Activated T-helper 1 cell treated with anti-CD3 and anti-CD28 coated beads, Interleukin-12 subunit alpha, Interleukin-12 subunit beta, Interleukin-2, Interleukin-4 antibody, amounts not matched to agents 30 ng/mL and 10 ng/mL and 1 ng/mL, durations not matched to agents 14 hours and 24 hours and 36 hours (primary cell): ENCODE results near the gene TCF4. TPM values are rescaled to one million over a fixed set of nuclear protein-coding genes. Genes with fewer than 3 reads are reported as not detected.

Source experiments
- DNase-seq: peaks from one replicate; pipeline ENCODE4 v3.0.0; 2021; ENCODE audit warnings: low spot score
- H3K27ac Mint-ChIP-seq: one replicate; pipeline ENCODE4 v1.8.0; 2021; ENCODE audit warnings: mild to moderate bottlenecking, mixed read lengths
- H3K27me3 Mint-ChIP-seq: one replicate; pipeline ENCODE4 v1.8.0; 2022; ENCODE audit warnings: mild to moderate bottlenecking, moderate library complexity, mixed read lengths; ENCODE audit not compliant: insufficient read depth
- H3K36me3 Mint-ChIP-seq: one replicate; pipeline ENCODE4 v1.8.0; 2021; ENCODE audit warnings: low read depth, mixed read lengths
- H3K4me1 Mint-ChIP-seq: one replicate; pipeline ENCODE4 v1.8.0; 2021; ENCODE audit warnings: low read depth, mixed read lengths
- H3K4me3 Mint-ChIP-seq: one replicate; pipeline ENCODE4 v1.8.0; 2021; ENCODE audit warnings: mild to moderate bottlenecking, moderate library complexity, mixed read lengths
- H3K9me3 Mint-ChIP-seq: one replicate; pipeline ENCODE4 v1.8.0; 2021; ENCODE audit warnings: mixed read lengths
- intact Hi-C: fragments of 100-400 bp; cut with micrococcal nuclease; formaldehyde crosslinking; loops from one replicate; pipeline ENCODE4 v1.15.1; 2024
- total RNA-seq: library from RNA; stranded (reverse); gene quantifications from 2 replicates; pipeline ENCODE4 v1.2.3, GENCODE V29; 2022

TCF4 gene
- total RNA-seq, 1 donor from 2014 or later = 1.8 TPM

- H3K9me3 Mint-ChIP-seq = no peaks in the 10 kb centered on the region
- H3K4me1 Mint-ChIP-seq = no peaks in the 10 kb centered on the region
- H3K4me3 Mint-ChIP-seq = no peak overlapping the region
- no peak overlapping the region for H3K27ac Mint-ChIP-seq
- no peaks in the 10 kb centered on the region for H3K36me3 Mint-ChIP-seq
- no peak for DNase-seq
- no peaks in the 10 kb centered on the region for H3K27me3 Mint-ChIP-seq
- intact Hi-C loops = no loop called here
Observed at GRCh38 chr18:55550471-55550870, 37.5 kb downstream of the TCF4 start.

- Mint-ChIP-seq H3K4me1 (no peaks in the 10 kb centered on the region), H3K4me3 (no peak overlapping the region), H3K27ac (no peak overlapping the region), H3K27me3 (no peaks in the 10 kb centered on the region), H3K36me3 (no peaks in the 10 kb centered on the region), H3K9me3 (no peaks in the 10 kb centered on the region)
- no peak for DNase-seq
- intact Hi-C loops = no loop called here
Observed at GRCh38 chr18:55549474-55550104, 38.4 kb downstream of the TCF4 start.

DNA sequence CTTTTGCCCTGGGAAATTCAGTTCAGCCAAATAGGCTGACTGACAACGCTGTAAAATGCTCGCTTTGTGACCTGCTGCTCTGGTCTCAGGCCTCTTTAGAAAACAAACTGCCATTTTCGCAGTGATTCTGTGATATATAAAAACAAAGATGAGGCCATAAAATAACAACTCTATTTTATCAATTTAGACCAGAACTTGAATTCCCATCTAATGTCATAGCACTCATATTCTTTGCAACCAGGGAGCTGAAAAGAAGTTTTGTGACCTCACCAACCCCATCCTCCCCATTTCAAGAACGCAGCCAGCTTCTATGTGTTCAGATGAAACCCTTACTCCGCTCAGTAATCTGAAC is 40.3 kb downstream of the TCF4 start:
- Mint-ChIP-seq H3K27me3 (no peaks in the 10 kb centered on the region), H3K4me3 (no peak overlapping the region), H3K36me3 (no peaks in the 10 kb centered on the region), H3K27ac (no peak overlapping the region), H3K9me3 (no peaks in the 10 kb centered on the region), H3K4me1 (no peaks in the 10 kb centered on the region)
- intact Hi-C loops = no loop called here
- DNase-seq = no peak

DNA sequence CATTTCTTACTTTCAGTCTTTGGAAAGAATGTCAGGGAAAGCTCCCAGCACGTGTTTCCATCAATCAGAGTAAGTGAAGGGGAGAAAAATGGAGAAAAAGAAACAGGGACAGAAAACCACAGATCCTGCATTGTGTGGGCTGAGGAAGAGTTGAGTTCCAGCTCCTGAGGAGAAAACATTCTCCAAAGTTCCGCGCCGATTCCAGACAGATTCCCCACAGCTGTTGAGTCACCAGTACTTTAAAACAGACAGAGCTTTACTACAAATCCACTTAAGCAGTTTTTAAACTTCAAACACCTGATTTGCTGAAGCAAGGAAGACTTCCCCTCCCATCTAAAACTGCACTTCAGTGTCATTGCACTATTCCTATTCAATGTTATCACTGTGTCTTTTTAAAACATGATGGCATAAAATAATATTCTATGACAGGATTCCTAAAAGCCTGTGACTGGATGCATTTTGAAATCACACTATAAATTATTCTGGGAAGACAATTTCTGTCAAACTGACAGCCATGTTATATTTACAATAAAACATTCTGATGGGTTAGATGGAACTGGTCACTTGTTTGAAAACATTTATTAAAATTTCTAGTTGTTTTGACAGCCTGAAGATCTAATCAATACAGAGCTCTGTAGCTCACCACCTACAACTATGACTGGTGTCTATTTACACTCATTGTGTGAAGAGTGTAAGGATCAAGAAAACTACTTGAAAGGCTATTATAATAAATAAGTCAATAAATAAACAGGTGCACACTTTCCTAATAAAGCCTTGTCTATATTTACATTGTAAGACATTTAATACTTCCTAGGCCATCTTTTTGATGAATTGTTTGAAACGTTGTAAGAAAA is 40.9 kb downstream of the TCF4 start:
- Mint-ChIP-seq H3K9me3 (no peaks in the 10 kb centered on the region), H3K4me1 (no peaks in the 10 kb centered on the region), H3K27ac (no peak overlapping the region), H3K36me3 (no peaks in the 10 kb centered on the region), H3K4me3 (no peak overlapping the region), H3K27me3 (no peaks in the 10 kb centered on the region)
- DNase-seq = no peak
- intact Hi-C loops = no loop called here

- Mint-ChIP-seq H3K9me3 (no peaks in the 10 kb centered on the region), H3K36me3 (no peaks in the 10 kb centered on the region), H3K27ac (no peak overlapping the region), H3K4me3 (no peak overlapping the region), H3K4me1 (no peaks in the 10 kb centered on the region), H3K27me3 (peaks cover 3% of the 10 kb centered on the region)
- no peak for DNase-seq
- intact Hi-C loops = no loop called here
Observed at GRCh38 chr18:55544014-55544413, 44.0 kb downstream of the TCF4 start.

GRCh38 chr18:55543130-55543704 is 44.8 kb downstream of the TCF4 start:
- Mint-ChIP-seq H3K4me1 (no peaks in the 10 kb centered on the region), H3K36me3 (no peaks in the 10 kb centered on the region), H3K9me3 (no peaks in the 10 kb centered on the region), H3K27me3 (peaks cover 3% of the 10 kb centered on the region), H3K27ac (no peak overlapping the region), H3K4me3 (no peak overlapping the region)
- DNase-seq = no peak
- intact Hi-C loops = no loop called here

DNA sequence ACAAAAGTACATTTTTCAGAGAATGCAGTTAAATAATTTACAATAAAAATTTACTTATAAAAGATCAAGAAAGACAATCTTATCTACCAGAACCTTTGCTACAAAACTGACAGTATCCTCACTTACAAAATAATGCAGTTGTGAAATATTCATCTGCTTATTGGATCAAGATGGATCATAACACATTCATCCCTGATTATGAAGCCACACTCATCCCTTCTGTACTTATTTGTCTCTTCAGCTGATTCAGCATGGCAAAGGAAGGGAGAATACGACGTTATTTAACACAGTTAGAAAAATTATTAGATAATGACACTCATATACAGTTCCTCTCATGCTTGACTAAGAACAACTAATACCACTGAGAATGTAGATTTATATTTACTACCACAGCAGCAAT is 46.4 kb downstream of the TCF4 start:
- peaks cover 3% of the 10 kb centered on the region for H3K27me3 Mint-ChIP-seq
- no peak overlapping the region for H3K4me3 Mint-ChIP-seq
- intact Hi-C loops = no loop called here
- DNase-seq = no peak
- no peaks in the 10 kb centered on the region for H3K9me3 Mint-ChIP-seq
- H3K36me3 Mint-ChIP-seq = no peaks in the 10 kb centered on the region
- no peaks in the 10 kb centered on the region for H3K4me1 Mint-ChIP-seq
- no peak overlapping the region for H3K27ac Mint-ChIP-seq

GRCh38 chr18:55539240-55539639 is 48.8 kb downstream of the TCF4 start:
- no peaks in the 10 kb centered on the region for H3K36me3 Mint-ChIP-seq
- H3K4me3 Mint-ChIP-seq = no peak overlapping the region
- no peak for DNase-seq
- no peak overlapping the region for H3K27ac Mint-ChIP-seq
- H3K4me1 Mint-ChIP-seq = no peaks in the 10 kb centered on the region
- intact Hi-C loops = no loop called here
- H3K9me3 Mint-ChIP-seq = no peaks in the 10 kb centered on the region
- peaks cover 3% of the 10 kb centered on the region for H3K27me3 Mint-ChIP-seq

DNA sequence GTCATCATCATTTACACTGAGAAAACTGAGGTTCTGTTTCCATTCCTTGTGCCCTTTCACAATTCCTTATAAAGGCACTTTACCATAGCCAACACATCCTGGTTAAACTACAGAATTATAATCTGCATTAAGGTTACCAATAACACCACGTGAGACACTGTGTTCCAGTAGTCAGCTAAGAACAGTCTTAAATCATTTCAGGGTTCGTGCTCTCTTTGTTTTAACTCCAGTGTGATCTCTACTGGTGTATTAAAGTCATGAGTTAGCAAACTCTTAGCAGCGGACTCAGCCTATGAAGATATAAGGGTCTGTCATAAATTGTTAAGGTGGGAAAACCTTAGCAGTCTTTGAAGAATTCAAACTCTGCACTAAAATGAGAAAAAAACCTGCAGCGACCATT is 53.0 kb downstream of the TCF4 start:
- Mint-ChIP-seq H3K36me3 (no peaks in the 10 kb centered on the region), H3K9me3 (no peaks in the 10 kb centered on the region), H3K4me1 (no peaks in the 10 kb centered on the region), H3K4me3 (no peak overlapping the region), H3K27ac (no peak overlapping the region), H3K27me3 (no peaks in the 10 kb centered on the region)
- intact Hi-C loops = no loop called here
- no peak for DNase-seq

DNA sequence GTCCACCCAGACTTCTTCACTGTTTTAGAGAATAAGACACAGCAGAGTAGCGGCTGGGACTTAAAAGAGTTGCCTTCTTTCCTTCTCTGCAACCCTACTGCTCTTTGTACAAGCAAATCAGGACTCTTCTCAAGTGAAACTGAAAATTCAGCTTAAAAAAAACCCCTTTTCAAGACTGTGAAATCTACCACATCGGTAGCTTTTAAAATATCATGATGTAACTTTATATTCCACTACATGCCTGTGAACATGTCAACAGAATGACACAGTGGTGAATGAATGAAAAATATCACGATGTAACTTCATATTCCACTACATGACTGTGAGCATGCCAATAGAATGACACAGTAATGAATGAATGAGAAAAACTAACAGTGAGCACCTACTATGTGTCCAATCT is 53.4 kb downstream of the TCF4 start:
- H3K9me3 Mint-ChIP-seq = no peaks in the 10 kb centered on the region
- no peaks in the 10 kb centered on the region for H3K27me3 Mint-ChIP-seq
- intact Hi-C loops = no loop called here
- H3K4me1 Mint-ChIP-seq = no peaks in the 10 kb centered on the region
- no peak overlapping the region for H3K4me3 Mint-ChIP-seq
- no peak for DNase-seq
- no peak overlapping the region for H3K27ac Mint-ChIP-seq
- no peaks in the 10 kb centered on the region for H3K36me3 Mint-ChIP-seq

GRCh38 chr18:55530166-55530565 is 57.8 kb downstream of the TCF4 start:
- Mint-ChIP-seq H3K27ac (no peak overlapping the region), H3K4me3 (no peak overlapping the region), H3K9me3 (no peaks in the 10 kb centered on the region), H3K4me1 (no peaks in the 10 kb centered on the region), H3K36me3 (no peaks in the 10 kb centered on the region), H3K27me3 (no peaks in the 10 kb centered on the region)
- intact Hi-C loops = no loop called here
- DNase-seq = no peak

GRCh38 chr18:55529581-55529980 is 58.4 kb downstream of the TCF4 start:
- H3K4me3 Mint-ChIP-seq = no peak overlapping the region
- H3K27ac Mint-ChIP-seq = no peak overlapping the region
- H3K36me3 Mint-ChIP-seq = no peaks in the 10 kb centered on the region
- H3K9me3 Mint-ChIP-seq = no peaks in the 10 kb centered on the region
- H3K4me1 Mint-ChIP-seq = no peaks in the 10 kb centered on the region
- no peak for DNase-seq
- intact Hi-C loops = no loop called here
- no peaks in the 10 kb centered on the region for H3K27me3 Mint-ChIP-seq

- Mint-ChIP-seq H3K36me3 (no peaks in the 10 kb centered on the region), H3K9me3 (no peaks in the 10 kb centered on the region), H3K4me3 (no peak overlapping the region), H3K27me3 (no peaks in the 10 kb centered on the region), H3K27ac (no peak overlapping the region), H3K4me1 (no peaks in the 10 kb centered on the region)
- no peak for DNase-seq
- intact Hi-C loops = no loop called here
Observed at GRCh38 chr18:55525845-55526244, 62.1 kb downstream of the TCF4 start.
